Measurements from ENCODE around the gene GPS1.
A peak's percentile ranks its signal among the peaks of the same experiment; 100 is the strongest.

GPS1 gene

GRCh38 chr17:82039695-82040299, 11.9 kb upstream of the GPS1 start:
- no peak for DNase-seq (ENCODE audit: low read depth in 2 of 2)
- no peak for TF ChIP-seq CTCF (IDR thresholded peaks at IDR 0.05; ENCODE audit: low read depth, low read length)
- H3K4me3 ChIP-seq (replicated peaks in 1 of 2; ENCODE audit: low read depth in 2 of 2, low read length in 2 of 2): no peak overlapping the region

- H3K4me3 ChIP-seq (replicated peaks in 1 of 2; ENCODE audit: low read depth in 2 of 2, low read length in 2 of 2): no peak overlapping the region
- no peak for TF ChIP-seq CTCF (IDR thresholded peaks at IDR 0.05; ENCODE audit: low read depth, low read length)
- peak in 1 of 2 donors; percentile 34 for DNase-seq (ENCODE audit: low read depth in 2 of 2)
These were observed 10.4 kb upstream of the GPS1 start for GRCh38 chr17:82041144-82041814.

DNA sequence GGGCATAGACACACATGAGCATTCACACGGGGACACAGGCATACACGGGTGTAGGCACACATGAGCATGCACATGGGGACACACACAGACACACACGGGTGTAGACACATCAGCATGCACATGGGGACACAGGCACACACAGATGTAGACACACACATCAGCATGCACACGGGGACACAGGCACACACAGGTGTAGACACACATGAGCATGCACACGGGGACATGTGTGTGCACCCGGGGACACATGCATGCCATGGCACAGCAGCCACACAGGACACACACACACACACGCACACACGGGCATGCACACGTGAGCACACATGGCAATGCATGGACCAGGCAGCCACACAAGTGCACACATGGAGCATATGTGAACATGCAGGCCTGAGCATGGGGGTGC, 9.0 kb upstream of the GPS1 start:
- TF ChIP-seq CTCF (IDR thresholded peaks at IDR 0.05; ENCODE audit: low read depth, low read length): no peak
- DNase-seq (ENCODE audit: low read depth in 2 of 2): no peak
- H3K4me3 ChIP-seq (replicated peaks in 1 of 2; ENCODE audit: low read depth in 2 of 2, low read length in 2 of 2): no peak overlapping the region

DNA sequence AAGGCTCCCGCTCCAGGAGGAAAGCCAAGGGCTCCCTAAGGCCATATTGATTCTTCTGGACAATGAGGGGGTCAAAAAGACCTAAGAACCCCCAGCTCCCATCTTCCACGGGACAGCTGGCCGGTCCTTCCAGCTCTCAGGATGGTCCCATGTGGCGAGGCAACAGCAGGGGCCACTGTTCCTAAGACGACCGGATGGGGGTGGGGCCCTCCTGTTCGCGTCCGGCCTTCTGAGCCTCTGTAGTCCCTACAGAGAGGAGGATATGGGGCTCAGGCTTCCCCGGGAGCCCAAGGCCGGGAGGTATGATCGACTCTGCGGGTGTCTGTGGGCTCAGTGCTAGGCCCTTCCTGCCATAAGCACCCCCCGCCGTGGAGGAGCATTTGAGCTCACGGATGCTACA, 8.2 kb upstream of the GPS1 start:
- no peak overlapping the region for H3K4me3 ChIP-seq (replicated peaks in 1 of 2; ENCODE audit: low read depth in 2 of 2, low read length in 2 of 2)
- DNase-seq (ENCODE audit: low read depth in 2 of 2): no peak
- TF ChIP-seq CTCF (IDR thresholded peaks at IDR 0.05; ENCODE audit: low read depth, low read length): no peak

GRCh38 chr17:82045936-82046484, 5.7 kb upstream of the GPS1 start:
- H3K4me3 ChIP-seq (replicated peaks in 1 of 2; ENCODE audit: low read depth in 2 of 2, low read length in 2 of 2): no peak overlapping the region
- TF ChIP-seq CTCF (IDR thresholded peaks at IDR 0.05; ENCODE audit: low read depth, low read length): no peak
- DNase-seq (ENCODE audit: low read depth in 2 of 2): no peak

DNA sequence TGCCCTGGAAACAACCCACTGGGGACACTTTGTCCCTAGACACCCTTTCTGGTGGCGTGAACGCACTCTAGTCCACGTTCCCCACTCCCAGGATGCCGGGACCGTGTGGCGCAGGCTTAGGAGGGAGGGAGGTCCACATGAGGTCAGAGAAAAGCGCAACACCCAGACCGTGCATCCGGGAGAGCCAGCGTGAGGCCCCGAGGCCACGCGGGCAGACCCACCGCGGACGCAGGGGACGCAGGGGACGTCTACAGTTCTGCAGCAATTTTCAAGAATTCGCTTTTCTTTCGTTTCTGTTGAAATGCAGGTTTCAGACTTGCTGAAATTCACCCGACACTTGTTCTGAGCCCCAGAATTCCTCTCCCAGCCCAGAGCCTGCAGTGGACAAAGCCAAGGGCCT, 4.8 kb upstream of the GPS1 start:
- TF ChIP-seq CTCF (IDR thresholded peaks at IDR 0.05; ENCODE audit: low read depth, low read length): no peak
- DNase-seq (ENCODE audit: low read depth in 2 of 2): no peak

More for the DNA sequence above, 4.8 kb upstream of the GPS1 start:
- H3K4me3 ChIP-seq (replicated peaks in 1 of 2; ENCODE audit: low read depth in 2 of 2, low read length in 2 of 2): no peak overlapping the region

Measured in cardiac fibroblast (primary cell).